HFF-Myc (cell line): Measurements from ENCODE around the gene CATSPERZ.
A peak's percentile ranks its signal among the peaks of the same experiment; 100 is the strongest.

ENCODE experiments used
- DNase-seq: peaks from one replicate; pipeline ENCODE4 v3.0.0-alpha.2; 2011; ENCODE audit warnings: low read depth; ENCODE audit errors: extremely low read depth
- H3K4me3 ChIP-seq: replicated peaks from 2 replicates; pipeline ENCODE4 v1.5.1; 2011; ENCODE audit warnings: low read depth, mild to moderate bottlenecking, control low read depth, low read length
- CTCF ChIP-seq: IDR thresholded peaks from 2 replicates; pipeline ENCODE4 v1.5.1; 2012; ENCODE audit warnings: mild to moderate bottlenecking, low read depth, low read length, control low read depth; ENCODE audit errors: missing control alignments

Gene CATSPERZ

GRCh38 chr11:64291752-64292459 is 8.3 kb upstream of the CATSPERZ start:
- peak overlapping the region; percentile 9; the same call in 1 of the 2 replicates for H3K4me3 ChIP-seq
- TF ChIP-seq CTCF = no peak

DNA sequence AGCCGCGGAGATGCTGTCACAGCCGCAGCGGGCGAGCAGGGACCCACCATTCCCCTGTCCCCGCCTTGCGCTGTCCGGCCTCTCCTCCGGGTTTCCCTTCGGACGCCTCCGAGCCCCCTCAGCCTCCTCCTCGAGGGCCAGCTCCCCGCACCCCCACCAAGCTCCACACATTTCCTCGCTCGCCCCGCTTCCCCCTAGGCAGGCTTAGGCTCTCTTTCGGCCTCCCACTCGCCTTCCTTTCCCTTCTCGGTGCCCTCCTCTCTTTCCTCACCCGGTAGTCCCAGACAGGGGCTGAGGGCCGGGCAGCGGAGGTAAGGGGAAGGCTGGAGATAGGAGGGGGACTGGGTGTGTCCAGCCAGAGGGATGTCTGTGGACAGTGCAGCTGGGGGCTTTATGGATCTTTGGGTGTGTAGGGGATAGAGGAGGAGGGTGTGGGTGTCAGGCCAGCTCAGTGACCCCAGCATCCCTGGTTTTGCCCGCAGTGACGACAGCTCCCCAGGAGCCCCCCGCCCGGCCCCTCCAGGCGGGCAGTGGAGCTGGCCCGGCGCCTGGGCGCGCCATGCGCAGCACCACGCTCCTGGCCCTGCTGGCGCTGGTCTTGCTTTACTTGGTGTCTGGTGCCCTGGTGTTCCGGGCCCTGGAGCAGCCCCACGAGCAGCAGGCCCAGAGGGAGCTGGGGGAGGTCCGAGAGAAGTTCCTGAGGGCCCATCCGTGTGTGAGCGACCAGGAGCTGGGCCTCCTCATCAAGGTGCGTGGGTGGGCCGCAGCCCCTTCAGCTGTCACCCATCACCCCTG is 7.5 kb upstream of the CATSPERZ start:
- no peak for TF ChIP-seq CTCF
- DNase-seq = no peak
- H3K4me3 ChIP-seq = peak overlapping the region; percentile 9; the same call in 1 of the 2 replicates

More at GRCh38 chr11:64291752-64292459, 8.3 kb upstream of the CATSPERZ start:
- no peak for DNase-seq

- DNase-seq = no peak
- TF ChIP-seq CTCF = no peak
Observed at GRCh38 chr11:64294774-64295173, 5.4 kb upstream of the CATSPERZ start.

DNA sequence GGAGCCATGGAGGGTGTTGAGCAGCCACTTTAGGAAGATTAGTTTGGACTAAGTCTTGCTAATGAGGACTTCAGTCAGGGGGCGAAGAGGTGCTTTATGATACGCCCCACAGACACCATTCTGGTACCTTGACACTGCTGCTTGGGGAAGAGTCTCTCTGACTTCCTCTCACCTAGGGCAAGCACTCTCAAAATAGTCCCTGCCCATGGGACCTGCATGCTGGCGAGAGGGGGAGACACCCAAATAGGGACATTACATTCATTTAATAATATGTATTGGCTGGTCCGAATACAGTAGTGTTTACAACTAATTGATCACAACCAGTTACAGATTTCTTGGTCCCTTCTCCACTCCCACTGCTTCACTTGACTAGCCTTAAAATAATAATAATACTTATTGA is 4.4 kb upstream of the CATSPERZ start:
- no peak for TF ChIP-seq CTCF
- H3K4me3 ChIP-seq = no peak overlapping the region
- no peak for DNase-seq

More at GRCh38 chr11:64294774-64295173, 5.4 kb upstream of the CATSPERZ start:
- H3K4me3 ChIP-seq = no peak overlapping the region

DNA sequence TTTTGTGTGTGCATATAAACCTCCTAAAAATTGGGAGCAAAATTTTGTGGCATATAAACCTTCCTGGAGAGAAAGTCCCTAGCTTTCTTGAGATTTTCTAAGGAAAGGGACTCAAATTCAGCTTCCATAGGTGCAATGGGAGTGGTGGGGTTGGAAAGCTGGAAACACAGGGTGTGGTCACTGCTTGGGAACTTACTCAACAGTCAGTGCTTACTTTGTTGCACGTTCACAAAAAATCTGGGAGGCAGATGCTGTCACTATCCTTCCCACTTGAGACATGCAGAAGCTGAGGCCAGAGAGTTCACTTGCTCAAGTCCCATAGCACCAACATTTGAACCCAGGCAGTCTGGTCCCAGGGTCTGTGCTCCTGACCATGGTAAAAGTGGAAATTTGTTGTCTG is 3.9 kb upstream of the CATSPERZ start:
- TF ChIP-seq CTCF = no peak
- H3K4me3 ChIP-seq = no peak overlapping the region
- DNase-seq = no peak

DNA sequence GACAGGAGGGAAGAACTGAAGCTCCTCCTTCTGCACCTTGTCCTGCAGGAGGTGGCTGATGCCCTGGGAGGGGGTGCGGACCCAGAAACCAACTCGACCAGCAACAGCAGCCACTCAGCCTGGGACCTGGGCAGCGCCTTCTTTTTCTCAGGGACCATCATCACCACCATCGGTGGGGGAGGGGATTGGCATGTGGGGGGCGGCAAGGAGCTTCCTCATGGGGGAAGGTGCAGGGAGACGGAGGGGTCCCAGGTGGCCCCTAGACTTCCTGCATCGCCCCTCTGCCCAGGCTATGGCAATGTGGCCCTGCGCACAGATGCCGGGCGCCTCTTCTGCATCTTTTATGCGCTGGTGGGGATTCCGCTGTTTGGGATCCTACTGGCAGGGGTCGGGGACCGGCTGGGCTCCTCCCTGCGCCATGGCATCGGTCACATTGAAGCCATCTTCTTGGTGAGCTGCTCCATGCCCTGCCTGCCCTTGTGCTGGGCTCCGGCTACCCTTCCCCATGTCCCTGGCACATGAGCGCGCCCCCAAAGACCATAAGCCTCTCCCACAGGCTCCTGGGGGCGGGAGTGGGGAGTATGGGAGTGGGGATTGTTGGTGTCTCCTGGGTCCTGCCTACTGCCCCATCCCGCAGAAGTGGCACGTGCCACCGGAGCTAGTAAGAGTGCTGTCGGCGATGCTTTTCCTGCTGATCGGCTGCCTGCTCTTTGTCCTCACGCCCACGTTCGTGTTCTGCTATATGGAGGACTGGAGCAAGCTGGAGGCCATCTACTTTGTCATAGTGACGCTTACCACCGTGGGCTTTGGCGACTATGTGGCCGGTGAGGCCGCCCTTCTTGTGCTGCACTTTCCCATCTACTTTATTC is 3.1 kb upstream of the CATSPERZ start:
- no peak overlapping the region for H3K4me3 ChIP-seq
- TF ChIP-seq CTCF = no peak

More for the DNA sequence above, 3.1 kb upstream of the CATSPERZ start:
- DNase-seq = no peak
